H1 (cell line): Measurements from ENCODE around the gene MEIOB. TPM values are rescaled to one million over a fixed set of nuclear protein-coding genes. Genes with fewer than 3 reads are reported as not detected.

ENCODE experiments used
- CTCF ChIA-PET: fragments of 300-600 bp; sonication (Branson Sonifier 250); formaldehyde crosslinking; loops from one replicate; lab custom pipeline; 2021; ENCODE audit not compliant: partially characterized antibody; lab: Charles Lee
- POLR2A ChIA-PET: fragments of 300-600 bp; sonication (Branson Sonifier 250); formaldehyde crosslinking; loops from one replicate; lab custom pipeline; 2021; ENCODE audit warnings: inconsistent platforms; ENCODE audit not compliant: partially characterized antibody; lab: Charles Lee
- DNase-seq, 2 experiments: peaks; one replicate each; pipeline versions ENCODE4 v3.0.0 to v3.0.0-alpha.2; 2010 to 2022; ENCODE audit warnings: low spot score in 2 of 2, low read depth in 1 of 2, mixed read lengths in 1 of 2
- FAIRE-seq: peaks from 2 replicates; lab custom pipeline; 2011; peaks lifted over from hg19 to GRCh38; lab: Jason Lieb, UNC
- H2AFZ ChIP-seq: 2 replicates; pipeline ENCODE4 v1.8.1; 2012; ENCODE audit warnings: low read length, inconsistent platforms
- H2AK5ac ChIP-seq: 2 replicates; pipeline ENCODE4 v1.6.1; 2013; ENCODE audit warnings: low read depth, low read length
- H2BK120ac ChIP-seq: replicated peaks from 2 replicates; pipeline ENCODE3; 2013; ENCODE audit warnings: low read depth, low read length, inconsistent platforms
- H2BK12ac ChIP-seq: 2 replicates; pipeline ENCODE4 v1.6.1; 2013; ENCODE audit warnings: low read depth, low read length
- H2BK15ac ChIP-seq: 2 replicates; pipeline ENCODE4 v1.6.1; 2013; ENCODE audit warnings: low read length
- H2BK20ac ChIP-seq: 2 replicates; pipeline ENCODE4 v1.6.1; 2013; ENCODE audit warnings: low read length
- H2BK5ac ChIP-seq: 2 replicates; pipeline ENCODE4 v1.6.1; 2013; ENCODE audit warnings: low read depth, low read length
- H3K14ac ChIP-seq: 2 replicates; pipeline ENCODE4 v1.6.1; 2013; ENCODE audit warnings: inconsistent platforms; ENCODE audit not compliant: insufficient read length
- H3K18ac ChIP-seq: 2 replicates; pipeline ENCODE4 v1.6.1; 2013; ENCODE audit warnings: low read length; ENCODE audit errors: extremely low read depth
- H3K23ac ChIP-seq: 2 replicates; pipeline ENCODE4 v1.6.1; 2013; ENCODE audit warnings: inconsistent platforms; ENCODE audit not compliant: insufficient read length
- H3K23me2 ChIP-seq: 2 replicates; pipeline ENCODE4 v1.6.1; 2013; ENCODE audit warnings: low read depth, low read length
- H3K27ac ChIP-seq: 2 replicates; pipeline ENCODE4 v1.6.1; 2011; ENCODE audit warnings: low read depth, low read length, inconsistent platforms
- H3K27me3 ChIP-seq, 4 experiments: replicated peaks in 1 of 4; 1 replicate in 1 of 4; 2 replicates in 3 of 4; pipeline versions ENCODE4 v1.6.1 to v1.8.1; 2011 to 2013; ENCODE audit warnings: low read length in 3 of 4, mild to moderate bottlenecking in 3 of 4, inconsistent platforms in 2 of 4, mixed read lengths in 2 of 4, moderate library complexity in 1 of 4; ENCODE audit not compliant: control insufficient read depth in 3 of 4, insufficient read depth in 3 of 4; ENCODE audit errors: extremely low read depth in 1 of 4
- H3K36me3 ChIP-seq, 4 experiments: 2 replicates each; pipeline versions ENCODE4 v1.6.1 to v1.8.1; 2011 to 2013; ENCODE audit warnings: mild to moderate bottlenecking in 4 of 4, low read length in 3 of 4, moderate library complexity in 2 of 4, control low read depth in 1 of 4, inconsistent platforms in 1 of 4; ENCODE audit not compliant: insufficient read depth in 4 of 4, control insufficient read depth in 2 of 4
- H3K4ac ChIP-seq: replicated peaks from 2 replicates; pipeline ENCODE3; 2013; ENCODE audit warnings: low read length, low read depth, mixed read lengths, inconsistent platforms; ENCODE audit not compliant: insufficient read length
- H3K4me1 ChIP-seq, 4 experiments: replicated peaks in 1 of 4; 1 replicate in 1 of 4; 2 replicates in 3 of 4; pipeline versions ENCODE4 v1.6.1 to v1.8.1; 2011 to 2013; ENCODE audit warnings: low read length in 3 of 4, inconsistent platforms in 2 of 4, mixed read lengths in 1 of 4; ENCODE audit not compliant: insufficient read depth in 4 of 4, control insufficient read depth in 3 of 4
- H3K4me2 ChIP-seq, 2 experiments: 2 replicates each; pipeline versions ENCODE4 v1.6.1 to v1.8.1; 2011 to 2013; ENCODE audit warnings: low read depth in 2 of 2, low read length in 2 of 2, control low read depth in 1 of 2, inconsistent platforms in 1 of 2, mild to moderate bottlenecking in 1 of 2; ENCODE audit not compliant: insufficient read depth in 1 of 2
- H3K4me3 ChIP-seq, 4 experiments: fragments of 200-600, 300-600 bp in 1 of 4; sonication (generic), shearing (Covaris generic), sonication (Bioruptor Twin) in 1 of 4; 2 replicates each; pipeline versions ENCODE4 v1.5.1 to v1.8.1; 2011 to 2016; ENCODE audit warnings: low read length in 4 of 4, low read depth in 3 of 4, control low read depth in 2 of 4, inconsistent platforms in 2 of 4, mild to moderate bottlenecking in 2 of 4, mixed read lengths in 1 of 4, moderate library complexity in 1 of 4; ENCODE audit not compliant: insufficient read depth in 2 of 4; ENCODE audit errors: extremely low read depth in 1 of 4
- H3K56ac ChIP-seq: replicated peaks from 2 replicates; pipeline ENCODE3; 2013; ENCODE audit warnings: low read depth, mild to moderate bottlenecking, mixed read lengths, low read length, inconsistent platforms; ENCODE audit not compliant: insufficient read length
- H3K79me1 ChIP-seq: 2 replicates; pipeline ENCODE4 v1.6.1; 2013; ENCODE audit warnings: low read depth, low read length, control low read depth
- H3K79me2 ChIP-seq, 2 experiments: 2 replicates each; pipeline versions ENCODE4 v1.6.1 to v1.8.1; 2012 to 2013; ENCODE audit warnings: low read length in 2 of 2, mild to moderate bottlenecking in 2 of 2, inconsistent platforms in 1 of 2; ENCODE audit not compliant: insufficient read depth in 2 of 2, control insufficient read depth in 1 of 2
- H3K9ac ChIP-seq, 4 experiments: replicated peaks in 1 of 4; 1 replicate in 1 of 4; 2 replicates in 3 of 4; pipeline versions ENCODE4 v1.6.1 to v1.8.1; 2011 to 2013; ENCODE audit warnings: low read depth in 3 of 4, low read length in 3 of 4, control low read depth in 2 of 4, mild to moderate bottlenecking in 2 of 4, moderate library complexity in 2 of 4, inconsistent platforms in 1 of 4; ENCODE audit errors: extremely low read depth in 1 of 4
- H3K9me3 ChIP-seq, 2 experiments: 2 replicates each; pipeline versions ENCODE4 v1.6.1 to v1.8.1; 2012 to 2013; ENCODE audit warnings: mild to moderate bottlenecking in 2 of 2, moderate library complexity in 2 of 2, control low read depth in 1 of 2, inconsistent platforms in 1 of 2, low read depth in 1 of 2, low read length in 1 of 2, mixed read lengths in 1 of 2; ENCODE audit not compliant: insufficient read depth in 2 of 2
- H4K20me1 ChIP-seq, 2 experiments: replicated peaks in 1 of 2; 2 replicates each; pipeline versions ENCODE3 to v1.8.1; 2011 to 2013; ENCODE audit warnings: inconsistent platforms in 2 of 2, low read length in 2 of 2, mild to moderate bottlenecking in 1 of 2; ENCODE audit not compliant: insufficient read depth in 2 of 2, control insufficient read depth in 1 of 2
- H4K5ac ChIP-seq: 2 replicates; pipeline ENCODE4 v1.6.1; 2013; ENCODE audit warnings: low read length, low read depth, mixed read lengths, inconsistent platforms; ENCODE audit not compliant: insufficient read length
- H4K8ac ChIP-seq: 2 replicates; pipeline ENCODE4 v1.8.0; 2013; ENCODE audit warnings: mild to moderate bottlenecking, moderate library complexity, low read length, inconsistent platforms; ENCODE audit not compliant: insufficient read depth; ENCODE audit errors: extremely low read depth
- H4K91ac ChIP-seq: replicated peaks from 2 replicates; pipeline ENCODE3; 2013; ENCODE audit warnings: low read length, mixed read lengths, inconsistent platforms; ENCODE audit not compliant: insufficient read length
- BCL11A ChIP-seq, 2 experiments: IDR thresholded peaks; one replicate each; pipeline ENCODE4 v1.6.1; 2011; ENCODE audit warnings: low read depth in 2 of 2, low read length in 2 of 2, mild to moderate bottlenecking in 2 of 2
- CBX5 ChIP-seq: fragments of 300-800, 300-1000 bp; sonication (generic); IDR thresholded peaks from 2 replicates; pipeline ENCODE4 v1.7.1; 2016; ENCODE audit warnings: antibody characterized with exemption, low read length, low read depth
- FOSL1 ChIP-seq: IDR thresholded peaks from 2 replicates; pipeline ENCODE4 v1.6.1; 2011; ENCODE audit warnings: mild to moderate bottlenecking, low read depth, low read length, moderate library complexity; ENCODE audit not compliant: insufficient read depth
- NANOG ChIP-seq: IDR thresholded peaks from 2 replicates; pipeline ENCODE4 v1.6.1; 2011; ENCODE audit warnings: low read length, low read depth, mild to moderate bottlenecking, inconsistent platforms; ENCODE audit not compliant: insufficient read depth, poor library complexity, severe bottlenecking
- NRF1 ChIP-seq: IDR thresholded peaks from 2 replicates; pipeline ENCODE4 v1.6.1; 2011; ENCODE audit warnings: mild to moderate bottlenecking, low read depth, low read length, improper control_type of control experiment
- PHF8 ChIP-seq: fragments of 200-600 bp; sonication (generic); conservative IDR thresholded peaks from 2 replicates; pipeline ENCODE4 v1.7.1; 2012; ENCODE audit warnings: low read depth, mild to moderate bottlenecking, inconsistent platforms, low read length, moderate library complexity
- RFX5 ChIP-seq: IDR thresholded peaks from 2 replicates; pipeline ENCODE4 v1.6.1; 2011; ENCODE audit warnings: low read depth, low read length, improper control_type of control experiment, borderline replicate concordance
- SAP30 ChIP-seq: fragments of 300-600 bp; sonication (generic); IDR thresholded peaks from 2 replicates; pipeline ENCODE4 v1.7.1; 2012; ENCODE audit warnings: low read length, moderate library complexity, mild to moderate bottlenecking, inconsistent platforms; ENCODE audit not compliant: insufficient read depth, insufficient replicate concordance
- SP1 ChIP-seq: IDR thresholded peaks from 2 replicates; pipeline ENCODE4 v1.6.1; 2011; ENCODE audit warnings: low read depth, low read length
- SRF ChIP-seq: IDR thresholded peaks from 2 replicates; pipeline ENCODE4 v1.6.1; 2011; ENCODE audit warnings: mild to moderate bottlenecking, low read depth, low read length, moderate library complexity
- WGBS, 2 experiments: shearing (Covaris generic) in 1 of 2; methylation state at CpG; one replicate each; pipeline versions ENCODE4 v1.1.6 to v1.1.7; 2013 to 2015; ENCODE audit warnings: low lambda C conversion rate in 2 of 2, mixed read lengths in 2 of 2, inconsistent platforms in 1 of 2, low coverage in 1 of 2, missing lambda C conversion rate in 1 of 2; ENCODE audit not compliant: insufficient replicate concordance in 2 of 2, insufficient coverage in 1 of 2, insufficient read length in 1 of 2; ENCODE audit errors: extremely low coverage in 1 of 2, missing lambda C conversion rate in 1 of 2; 5-methylcytosine and 5-hydroxymethylcytosine counted together
- polyA plus RNA-seq, 7 experiments: library from polyadenylated mRNA; depleted of rRNA in 3 of 7; stranded (reverse) in 5 of 7; unstranded in 2 of 7; fragments of >200 nt in 5 of 7; fragments of 200-250 nt in 2 of 7; gene quantifications; 1 replicate in 5 of 7; 2 replicates in 1 of 7; 4 replicates in 1 of 7; pipeline versions ENCODE4 v1.2.1 to v1.2.3, GENCODE V29; 2011 to 2013; ENCODE audit warnings: missing spikeins in 2 of 7, mixed read lengths in 2 of 7
- total RNA-seq: library from RNA; stranded (reverse); fragmentation: NEBNext Ultra II Directional; extraction: Animal tissue kit (Norgen Biotek cat#: 25700); gene quantifications from 2 replicates; pipeline ENCODE4 v1.2.1, GENCODE V29; 2021
- TF ChIP-seq, protein P1 (sequence below), 3 experiments: IDR thresholded peaks; 1 replicate in 2 of 3; 2 replicates in 1 of 3; pipeline versions ENCODE4 v1.5.1 to v1.6.1; 2011; ENCODE audit warnings: low read length in 3 of 3, mild to moderate bottlenecking in 3 of 3, inconsistent platforms in 2 of 3, low read depth in 1 of 3, moderate library complexity in 1 of 3; ENCODE audit not compliant: insufficient read depth in 1 of 3; ENCODE audit errors: control extremely low read depth in 1 of 3

Gene MEIOB
- total and polyA plus RNA-seq, 2 of the 8 experiments (the other 6 are each of a cell fraction or from before 2014, with no cell fraction given), result 0.63 to 1.1 TPM

DNA sequence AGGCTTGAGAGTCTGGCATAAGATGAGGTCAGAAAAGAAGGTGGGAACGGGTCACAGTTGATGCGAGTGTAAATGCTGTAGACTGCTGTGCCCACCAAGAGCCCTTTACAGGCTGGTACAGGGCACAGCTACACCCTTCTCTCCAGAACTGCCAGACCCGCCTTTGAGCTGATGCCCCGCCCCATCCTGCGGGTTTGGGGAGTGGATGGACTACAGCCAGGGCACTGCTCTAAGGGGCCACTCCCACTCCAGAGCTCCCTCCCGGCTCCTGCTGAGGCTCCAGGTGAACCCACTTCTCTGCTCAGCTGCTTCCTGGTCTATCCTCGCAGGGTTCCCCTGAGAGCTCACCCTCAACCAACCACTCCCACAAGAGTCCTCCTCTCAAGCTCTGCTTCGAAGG lies 12.3 kb downstream of the MEIOB start:
- Histone ChIP-seq H3K4me2 (no peak overlapping the region), H3K79me1 (no peaks in the 10 kb centered on the region), H3K79me2 (no peaks in the 10 kb centered on the region), H3K27ac (no peak overlapping the region), H2AK5ac (no peak overlapping the region), H3K4me1 (no peaks in the 10 kb centered on the region), H2BK20ac (no peak overlapping the region), H3K9ac (no peak overlapping the region), H4K8ac (no peak overlapping the region), H3K23ac (no peak overlapping the region), H4K91ac (no peak overlapping the region), H2BK12ac (no peak overlapping the region), H3K9me3 (no peaks in the 10 kb centered on the region), H3K14ac (no peak overlapping the region), H2BK5ac (no peak overlapping the region), H4K20me1 (no peaks in the 10 kb centered on the region), H2BK15ac (no peak overlapping the region), H3K18ac (no peak overlapping the region), H2BK120ac (no peak overlapping the region), H2AFZ (no peak overlapping the region), H3K36me3 (no peaks in the 10 kb centered on the region), H3K23me2 (no peaks in the 10 kb centered on the region), H4K5ac (no peak overlapping the region), H3K4me3 (no peak overlapping the region), H3K4ac (no peak overlapping the region), H3K27me3 (peaks cover 0 to 6% (median 2%) of the 10 kb centered on the region in 4 experiments; a peak in 6 of 7 replicates), H3K56ac (no peak overlapping the region)
- FAIRE-seq, result no peak
- CTCF ChIA-PET, result interaction anchor here (1.3 to 1.4 kb wide), 2 partner anchors 64 to 72 kb away, joined by 4 read pairs; no protein-coding TSS in a partner anchor
- POLR2A ChIA-PET, result interaction anchor here (0.8 to 4.1 kb wide), 4 partner anchors 10 to 105 kb away, joined by 3 to 19 read pairs (median 5); partner anchors contain the start of genes FAHD1, HAGH and RPS2
- no peak for DNase-seq
- WGBS, 2 experiments, result 49% methylated on average over 8 of the region's 8 CpGs; no CpG with 5 or more reads in 1 of the 2 experiments
- no peak for TF ChIP-seq BCL11A (IDR thresholded peaks at IDR 0.05; ENCODE audit: low read depth in 2 of 2, low read length in 2 of 2)
- TF ChIP-seq, protein P1, sequence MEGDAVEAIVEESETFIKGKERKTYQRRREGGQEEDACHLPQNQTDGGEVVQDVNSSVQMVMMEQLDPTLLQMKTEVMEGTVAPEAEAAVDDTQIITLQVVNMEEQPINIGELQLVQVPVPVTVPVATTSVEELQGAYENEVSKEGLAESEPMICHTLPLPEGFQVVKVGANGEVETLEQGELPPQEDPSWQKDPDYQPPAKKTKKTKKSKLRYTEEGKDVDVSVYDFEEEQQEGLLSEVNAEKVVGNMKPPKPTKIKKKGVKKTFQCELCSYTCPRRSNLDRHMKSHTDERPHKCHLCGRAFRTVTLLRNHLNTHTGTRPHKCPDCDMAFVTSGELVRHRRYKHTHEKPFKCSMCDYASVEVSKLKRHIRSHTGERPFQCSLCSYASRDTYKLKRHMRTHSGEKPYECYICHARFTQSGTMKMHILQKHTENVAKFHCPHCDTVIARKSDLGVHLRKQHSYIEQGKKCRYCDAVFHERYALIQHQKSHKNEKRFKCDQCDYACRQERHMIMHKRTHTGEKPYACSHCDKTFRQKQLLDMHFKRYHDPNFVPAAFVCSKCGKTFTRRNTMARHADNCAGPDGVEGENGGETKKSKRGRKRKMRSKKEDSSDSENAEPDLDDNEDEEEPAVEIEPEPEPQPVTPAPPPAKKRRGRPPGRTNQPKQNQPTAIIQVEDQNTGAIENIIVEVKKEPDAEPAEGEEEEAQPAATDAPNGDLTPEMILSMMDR (IDR thresholded peaks at IDR 0.05; ENCODE audit: control extremely low read depth in 1 of 3, insufficient read depth in 1 of 3, low read depth in 1 of 3, low read length in 3 of 3), result no peak
- TF ChIP-seq NRF1, result no peak
- no peak for TF ChIP-seq SAP30
- TF ChIP-seq SRF, result no peak
- TF ChIP-seq RFX5, result no peak
- no peak for TF ChIP-seq FOSL1
- TF ChIP-seq CBX5, result no peak
- TF ChIP-seq SP1, result no peak
- TF ChIP-seq PHF8, result no peak
- TF ChIP-seq NANOG, result no peak
